ENCODE data around the gene SMOC2. TPM values are rescaled to one million over a fixed set of nuclear protein-coding genes. Genes with fewer than 3 reads are reported as not detected.

SMOC2 gene
- total RNA-seq, 3 donors from 2014 or later (not counting 1 experiment from before 2014, with no cell fraction given) = not detected

DNA sequence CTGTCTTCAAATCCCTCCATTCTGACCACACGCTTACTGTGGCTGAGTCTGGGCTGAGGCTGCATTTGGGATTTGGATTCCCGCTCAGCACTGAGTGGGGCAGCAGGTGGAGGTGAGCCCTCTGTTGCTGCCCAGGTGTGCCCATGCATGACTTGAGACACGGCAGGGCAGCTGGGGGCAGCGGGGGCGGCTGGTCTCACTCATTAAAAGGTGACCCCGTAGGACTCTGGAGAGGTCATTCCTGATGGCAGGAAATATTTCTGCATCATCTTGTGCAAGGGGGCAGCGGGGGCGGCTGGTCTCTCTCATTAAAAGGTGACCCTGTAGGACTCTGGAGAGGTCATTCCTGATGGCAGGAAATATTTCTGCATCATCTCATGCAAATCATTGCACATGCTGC is 49.8 kb downstream of the SMOC2 start:
- H3K36me3 Mint-ChIP-seq = no peaks in the 10 kb centered on the region
- WGBS (ENCODE audit: insufficient coverage) = 94% methylated on average over 8 of the region's 8 CpGs

DNA sequence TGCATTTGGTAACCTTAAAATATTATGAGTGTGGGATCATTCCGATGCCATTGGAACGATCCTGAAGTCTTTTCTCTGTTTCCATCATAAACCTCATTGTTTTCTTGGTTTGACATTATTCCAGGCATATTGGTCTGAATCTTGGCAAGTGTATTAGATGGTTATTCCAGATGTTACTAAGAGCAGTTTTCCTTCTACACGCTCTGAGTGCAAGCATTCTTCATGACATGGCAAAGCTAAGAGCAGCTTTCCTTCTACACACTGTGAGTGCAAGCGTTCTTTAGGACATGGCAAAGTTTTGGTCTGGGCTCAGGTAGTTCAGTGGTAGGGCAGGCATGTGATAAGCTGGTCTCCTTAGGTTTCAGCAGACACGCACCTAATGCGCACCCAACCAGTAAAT is 53.0 kb downstream of the SMOC2 start:
- H3K4me1 Mint-ChIP-seq = no peaks in the 10 kb centered on the region
- Histone ChIP-seq H3K4me1 (ENCODE audit: control insufficient read depth, insufficient read depth, low read length) (no peaks in the 10 kb centered on the region), H3K4me3 (ENCODE audit: low read length) (no peak overlapping the region), H3K36me3 (ENCODE audit: control insufficient read depth, insufficient read depth, low read length) (no peaks in the 10 kb centered on the region), H3K9me3 (ENCODE audit: control insufficient read depth, insufficient read depth, low read length) (no peaks in the 10 kb centered on the region), H3K27ac (ENCODE audit: low read length) (no peak overlapping the region), H3K27me3 (ENCODE audit: control insufficient read depth, insufficient read depth, low read length) (no peaks in the 10 kb centered on the region)
- no peaks in the 10 kb centered on the region for H3K36me3 Mint-ChIP-seq
- intact Hi-C loops (cut with micrococcal nuclease) = no loop called here
- ATAC-seq (no peak), DNase-seq (no peak)
- no peaks in the 10 kb centered on the region for H3K9me3 Mint-ChIP-seq
- peaks cover 3 to 15% of the 10 kb centered on the region in 2 donors for H3K27me3 Mint-ChIP-seq (ENCODE audit: low read depth in 2 of 2)
- no peak overlapping the region for H3K4me3 Mint-ChIP-seq
- TF ChIP-seq, protein P1, sequence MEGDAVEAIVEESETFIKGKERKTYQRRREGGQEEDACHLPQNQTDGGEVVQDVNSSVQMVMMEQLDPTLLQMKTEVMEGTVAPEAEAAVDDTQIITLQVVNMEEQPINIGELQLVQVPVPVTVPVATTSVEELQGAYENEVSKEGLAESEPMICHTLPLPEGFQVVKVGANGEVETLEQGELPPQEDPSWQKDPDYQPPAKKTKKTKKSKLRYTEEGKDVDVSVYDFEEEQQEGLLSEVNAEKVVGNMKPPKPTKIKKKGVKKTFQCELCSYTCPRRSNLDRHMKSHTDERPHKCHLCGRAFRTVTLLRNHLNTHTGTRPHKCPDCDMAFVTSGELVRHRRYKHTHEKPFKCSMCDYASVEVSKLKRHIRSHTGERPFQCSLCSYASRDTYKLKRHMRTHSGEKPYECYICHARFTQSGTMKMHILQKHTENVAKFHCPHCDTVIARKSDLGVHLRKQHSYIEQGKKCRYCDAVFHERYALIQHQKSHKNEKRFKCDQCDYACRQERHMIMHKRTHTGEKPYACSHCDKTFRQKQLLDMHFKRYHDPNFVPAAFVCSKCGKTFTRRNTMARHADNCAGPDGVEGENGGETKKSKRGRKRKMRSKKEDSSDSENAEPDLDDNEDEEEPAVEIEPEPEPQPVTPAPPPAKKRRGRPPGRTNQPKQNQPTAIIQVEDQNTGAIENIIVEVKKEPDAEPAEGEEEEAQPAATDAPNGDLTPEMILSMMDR (IDR thresholded peaks at IDR 0.05) = no peak
- WGBS (ENCODE audit: insufficient coverage) = 83% methylated on average over 5 of the region's 6 CpGs
- no peak overlapping the region for H3K27ac Mint-ChIP-seq

More for the DNA sequence above, 49.8 kb downstream of the SMOC2 start:
- Mint-ChIP-seq H3K27me3 (ENCODE audit: low read depth in 2 of 2) (peaks cover 10 to 39% of the 10 kb centered on the region in 2 donors), H3K4me3 (no peak overlapping the region), H3K9me3 (no peaks in the 10 kb centered on the region), H3K27ac (no peak overlapping the region), H3K4me1 (no peaks in the 10 kb centered on the region)
- ATAC-seq = no peak
- TF ChIP-seq, protein P1 (IDR thresholded peaks at IDR 0.05) = no peak
- DNase-seq = no peak
- Histone ChIP-seq H3K27ac (ENCODE audit: low read length) (no peak overlapping the region), H3K27me3 (ENCODE audit: control insufficient read depth, insufficient read depth, low read length) (no peaks in the 10 kb centered on the region), H3K4me1 (ENCODE audit: control insufficient read depth, insufficient read depth, low read length) (no peaks in the 10 kb centered on the region), H3K9me3 (ENCODE audit: control insufficient read depth, insufficient read depth, low read length) (no peaks in the 10 kb centered on the region), H3K36me3 (ENCODE audit: control insufficient read depth, insufficient read depth, low read length) (no peaks in the 10 kb centered on the region), H3K4me3 (ENCODE audit: low read length) (no peak overlapping the region)
- intact Hi-C loops (cut with micrococcal nuclease) = no loop called here

DNA sequence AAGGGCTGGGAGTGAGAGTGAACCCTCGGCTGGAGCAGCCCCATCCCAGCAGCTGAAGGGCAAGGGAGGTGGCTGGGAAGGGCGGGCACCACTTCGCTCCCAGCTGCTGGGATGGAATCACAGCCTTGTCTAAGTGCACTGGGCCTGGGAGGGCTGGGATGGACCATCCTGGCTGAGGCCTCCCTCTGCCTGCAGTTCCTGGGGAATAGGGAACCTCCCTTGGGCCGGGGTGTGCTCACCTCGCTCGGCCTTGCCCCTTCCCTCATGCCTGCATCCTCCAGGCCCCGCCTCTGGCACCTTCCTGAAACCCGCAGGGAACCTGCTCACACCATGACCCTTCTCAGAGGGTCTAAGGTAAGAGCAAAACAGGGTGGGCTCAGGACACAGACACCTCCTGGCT is 53.7 kb downstream of the SMOC2 start:
- no peaks in the 10 kb centered on the region for H3K36me3 ChIP-seq (ENCODE audit: control insufficient read depth, insufficient read depth, low read length)
- H3K27ac ChIP-seq (ENCODE audit: low read length) = no peak overlapping the region
- Mint-ChIP-seq H3K4me1 (no peaks in the 10 kb centered on the region), H3K27me3 (ENCODE audit: low read depth in 2 of 2) (peaks cover 3 to 15% of the 10 kb centered on the region in 2 donors), H3K4me3 (no peak overlapping the region), H3K36me3 (no peaks in the 10 kb centered on the region), H3K9me3 (no peaks in the 10 kb centered on the region), H3K27ac (no peak overlapping the region)
- no peaks in the 10 kb centered on the region for H3K9me3 ChIP-seq (ENCODE audit: control insufficient read depth, insufficient read depth, low read length)
- H3K4me1 ChIP-seq (ENCODE audit: control insufficient read depth, insufficient read depth, low read length) = no peaks in the 10 kb centered on the region
- TF ChIP-seq, protein P1 (IDR thresholded peaks at IDR 0.05) = no peak
- WGBS (ENCODE audit: insufficient coverage) = 85% methylated on average over 8 of the region's 8 CpGs
- no peaks in the 10 kb centered on the region for H3K27me3 ChIP-seq (ENCODE audit: control insufficient read depth, insufficient read depth, low read length)
- DNase-seq (no peak), ATAC-seq (no peak)
- H3K4me3 ChIP-seq (ENCODE audit: low read length) = no peak overlapping the region
- intact Hi-C loops (cut with micrococcal nuclease) = no loop called here

DNA sequence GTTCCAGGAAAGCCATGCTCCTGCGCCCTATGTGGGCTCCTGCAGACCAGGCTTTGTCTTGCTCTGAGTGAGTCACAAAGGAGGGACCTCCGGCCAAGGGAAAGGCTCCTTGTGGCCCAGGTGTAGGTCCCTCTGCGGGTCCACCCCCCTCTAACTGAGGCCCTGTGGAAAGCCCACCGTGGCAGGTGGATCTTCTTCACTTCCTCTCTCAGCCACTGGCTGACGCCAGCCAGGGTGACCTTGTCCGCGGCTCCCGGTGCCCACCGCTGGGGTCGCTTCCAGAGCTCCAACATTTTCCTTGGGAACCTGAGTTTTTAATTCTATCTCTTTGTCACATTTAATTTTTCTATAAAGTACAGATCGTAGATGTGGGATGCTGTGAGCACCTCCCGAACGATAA is 54.1 kb downstream of the SMOC2 start:
- Histone ChIP-seq H3K4me1 (ENCODE audit: control insufficient read depth, insufficient read depth, low read length) (no peaks in the 10 kb centered on the region), H3K27me3 (ENCODE audit: control insufficient read depth, insufficient read depth, low read length) (no peaks in the 10 kb centered on the region), H3K36me3 (ENCODE audit: control insufficient read depth, insufficient read depth, low read length) (no peaks in the 10 kb centered on the region), H3K9me3 (ENCODE audit: control insufficient read depth, insufficient read depth, low read length) (no peaks in the 10 kb centered on the region), H3K4me3 (ENCODE audit: low read length) (no peak overlapping the region), H3K27ac (ENCODE audit: low read length) (no peak overlapping the region)
- TF ChIP-seq, protein P1 (IDR thresholded peaks at IDR 0.05) = no peak
- Mint-ChIP-seq H3K9me3 (no peaks in the 10 kb centered on the region), H3K36me3 (no peaks in the 10 kb centered on the region), H3K27me3 (ENCODE audit: low read depth in 2 of 2) (peaks cover 3 to 13% of the 10 kb centered on the region in 2 donors), H3K4me3 (no peak overlapping the region), H3K27ac (no peak overlapping the region), H3K4me1 (no peaks in the 10 kb centered on the region)
- 90% methylated on average over 13 of the region's 13 CpGs for WGBS (ENCODE audit: insufficient coverage)
- intact Hi-C loops (cut with micrococcal nuclease) = no loop called here
- ATAC-seq (no peak), DNase-seq (no peak)
